OCI-M2 (cell line): Measurements from ENCODE around the gene SOCS1.
"Not testable (repeated sequence)": the region's sequence is repeated elsewhere in the genome, so short reads cannot be mapped to it uniquely, and the experiment has no call there.

Source experiments
- DNase-seq: peaks from one replicate; lab custom pipeline; 2025; ENCODE audit not compliant: unreplicated experiment; lab: John Stamatoyannopoulos, UW

SOCS1 gene

GRCh38 chr16:11255737-11256660, at the start of gene SOCS1:
Gene SOCS1 (minus strand): TSS chr16:11256204. CDS start chr16:11255478, 726 bp downstream.
- DNase-seq: no peak

- no peak for DNase-seq
These were observed 47.6 kb upstream of the SOCS1 start for GRCh38 chr16:11303405-11304138.

DNA sequence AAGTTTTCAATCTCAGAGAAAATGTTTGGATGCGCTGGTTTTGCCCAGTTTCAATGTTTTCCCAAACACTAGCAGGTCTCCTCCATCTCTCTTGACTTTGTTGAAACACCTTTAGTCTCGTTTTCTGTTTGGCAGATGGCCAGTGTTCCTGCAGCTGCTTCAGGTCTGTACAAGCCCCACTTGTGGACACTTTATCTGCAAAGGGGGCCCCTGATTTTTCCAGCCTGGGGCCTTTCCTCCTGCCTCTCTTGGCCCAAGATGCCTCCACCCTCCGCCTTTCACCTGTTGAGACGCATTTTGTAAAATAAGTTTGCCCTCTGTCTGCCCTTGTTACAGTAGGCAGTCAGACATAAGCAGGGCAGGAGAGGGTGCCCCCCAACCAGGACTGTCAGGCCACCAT, 47.0 kb upstream of the SOCS1 start:
- DNase-seq: no peak

GRCh38 chr16:11301645-11302501, 45.9 kb upstream of the SOCS1 start:
- DNase-seq: no peak

- DNase-seq: no peak
These were observed 44.5 kb upstream of the SOCS1 start for GRCh38 chr16:11300560-11300892.

DNA sequence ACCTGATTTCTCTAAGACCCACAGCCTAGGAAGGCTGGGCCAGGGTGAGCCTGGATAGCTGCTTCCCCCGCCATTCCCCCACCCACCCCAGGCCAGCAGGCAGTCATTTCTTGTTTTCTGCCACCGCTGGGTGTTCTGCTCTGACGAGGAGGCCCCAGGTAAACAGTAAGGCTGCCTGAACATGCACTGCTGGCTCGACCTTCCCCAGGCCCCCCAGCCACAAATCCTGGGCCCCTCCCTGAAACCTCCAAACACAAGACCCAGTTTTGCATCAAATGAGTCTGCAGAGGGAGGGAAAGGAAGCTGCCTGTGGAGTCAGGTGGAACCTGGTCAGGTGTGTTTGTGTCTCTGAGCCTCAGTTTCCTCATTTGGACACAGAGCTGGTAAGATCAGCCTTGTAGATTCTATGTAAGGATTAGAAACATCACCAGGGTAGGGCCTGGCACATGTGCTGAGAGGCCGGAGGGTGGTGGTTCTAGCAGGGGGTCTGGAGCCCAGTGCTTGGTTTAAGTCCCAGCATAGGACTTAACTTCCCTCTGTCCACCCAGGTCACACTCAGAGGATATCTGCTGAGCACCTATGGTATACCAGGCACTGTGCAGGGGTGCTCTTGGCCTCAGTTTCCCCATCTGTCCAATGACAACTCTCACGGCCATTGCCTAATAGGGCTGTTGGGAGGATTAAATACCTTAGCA, 44.0 kb upstream of the SOCS1 start:
- DNase-seq: no peak

- DNase-seq: not testable (repeated sequence)
These were observed 43.0 kb upstream of the SOCS1 start for GRCh38 chr16:11298950-11299547.

DNA sequence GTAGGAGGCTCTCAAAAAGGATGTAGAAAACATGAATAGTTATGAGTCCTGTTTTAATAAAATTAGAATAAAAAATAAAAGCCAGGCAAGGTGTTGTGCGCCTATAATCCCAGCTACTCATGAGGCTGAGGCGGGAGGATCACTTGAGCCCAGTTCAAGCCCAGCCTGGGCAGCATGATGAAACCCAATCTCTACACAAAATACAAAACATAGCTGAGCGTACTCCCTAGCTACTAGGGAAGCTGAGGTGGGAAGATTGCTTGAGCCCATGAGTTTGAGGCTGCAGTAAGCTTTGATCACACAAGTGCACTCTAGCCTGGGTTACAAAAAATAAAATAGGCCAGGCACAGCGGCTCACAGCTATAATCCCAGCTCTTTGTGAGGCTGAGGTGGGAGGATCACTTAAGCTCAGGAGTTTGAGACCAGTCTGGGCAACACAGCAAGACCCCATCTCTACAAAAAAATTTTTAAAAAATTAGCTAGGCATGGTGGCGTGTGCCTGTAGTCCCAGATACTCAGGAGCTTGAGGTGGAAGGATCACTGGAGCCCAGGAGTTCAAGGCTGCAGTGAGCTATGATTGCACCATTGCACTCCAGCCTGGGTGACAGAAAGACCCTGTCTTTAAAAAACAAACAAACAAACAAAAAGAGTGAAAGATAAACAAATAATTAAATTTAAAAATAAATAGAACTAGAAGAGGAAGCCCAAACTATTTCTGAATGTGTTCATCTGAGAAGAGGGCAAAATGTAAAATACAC, 42.3 kb upstream of the SOCS1 start:
- DNase-seq: no peak

- no peak for DNase-seq
These were observed 41.6 kb upstream of the SOCS1 start for GRCh38 chr16:11297492-11298142.

- DNase-seq: no peak
These were observed 40.9 kb upstream of the SOCS1 start for GRCh38 chr16:11296706-11297491.

GRCh38 chr16:11296351-11296705, 40.3 kb upstream of the SOCS1 start:
- no peak for DNase-seq

GRCh38 chr16:11295672-11296071, 39.7 kb upstream of the SOCS1 start:
- no peak for DNase-seq

- DNase-seq: no peak
These were observed 36.2 kb upstream of the SOCS1 start for GRCh38 chr16:11292076-11292748.

- no peak for DNase-seq
These were observed 35.2 kb upstream of the SOCS1 start for GRCh38 chr16:11291091-11291703.

GRCh38 chr16:11290102-11290893, 34.3 kb upstream of the SOCS1 start:
- DNase-seq: no peak

- DNase-seq: not testable (repeated sequence)
These were observed 33.7 kb upstream of the SOCS1 start for GRCh38 chr16:11289696-11290095.

- DNase-seq: no peak
These were observed 33.2 kb upstream of the SOCS1 start for GRCh38 chr16:11289202-11289601.
